OCI-LY3 (cell line): ENCODE data around the gene NDFIP2.

Experiments used
- H2AFZ ChIP-seq: fragments of 200-600, 300-600 bp; shearing (Covaris generic); 2 replicates; pipeline ENCODE4 v1.6.0; 2014; ENCODE audit warnings: antibody characterized with exemption, low read depth, low read length
- H3K27ac ChIP-seq: fragments of 200-600, 300-600 bp; sonication (generic); 2 replicates; pipeline ENCODE4 v1.5.1; 2014; ENCODE audit warnings: mild to moderate bottlenecking, low read length, moderate library complexity, mixed read lengths
- H3K27me3 ChIP-seq: fragments of 200-600, 300-600 bp; sonication (generic); 2 replicates; pipeline ENCODE4 v1.6.1; 2014; ENCODE audit warnings: low read depth, low read length, mixed read lengths
- H3K36me3 ChIP-seq: fragments of 200-600, 300-600 bp; sonication (generic); replicated peaks from 2 replicates; pipeline ENCODE3; 2014; ENCODE audit warnings: low read depth, low read length, mixed read lengths
- H3K4me1 ChIP-seq: fragments of 300-600, 200-600 bp; sonication (generic); 2 replicates; pipeline ENCODE4 v1.6.1; 2014; ENCODE audit warnings: low read length, mixed read lengths
- H3K4me2 ChIP-seq: fragments of 200-600, 300-600 bp; sonication (generic); 2 replicates; pipeline ENCODE4 v1.6.1; 2014; ENCODE audit warnings: low read length, mixed read lengths
- H3K4me3 ChIP-seq: fragments of 300-600, 200-600 bp; sonication (generic); 2 replicates; pipeline ENCODE4 v1.5.1; 2014; ENCODE audit warnings: antibody characterized with exemption, mild to moderate bottlenecking, low read length, moderate library complexity
- H3K79me2 ChIP-seq: fragments of 300-600, 200-600 bp; shearing (Covaris generic); 2 replicates; pipeline ENCODE4 v1.6.1; 2014; ENCODE audit warnings: mild to moderate bottlenecking, low read length, mixed read lengths
- H3K9ac ChIP-seq: fragments of 300-600, 200-600 bp; shearing (Covaris generic); 2 replicates; pipeline ENCODE4 v1.6.0; 2014; ENCODE audit warnings: mild to moderate bottlenecking, low read length, moderate library complexity
- H3K9me3 ChIP-seq: fragments of 200-600, 300-600 bp; shearing (Covaris generic); 2 replicates; pipeline ENCODE4 v1.6.1; 2014; ENCODE audit warnings: low read length, mixed read lengths; ENCODE audit not compliant: insufficient read depth
- H4K20me1 ChIP-seq: fragments of 200-600, 300-600 bp; sonication (generic); 2 replicates; pipeline ENCODE4 v1.6.1; 2016; ENCODE audit warnings: low read length, mixed read lengths; ENCODE audit not compliant: insufficient read depth
- EZH2phosphoT487 ChIP-seq: fragments of 200-600 bp; shearing (Covaris generic); IDR thresholded peaks from 2 replicates; pipeline ENCODE4 v1.6.1; 2018; ENCODE audit warnings: antibody characterized with exemption, mixed run types, low read depth
- TF ChIP-seq, protein P1 (sequence below): fragments of 200-600, 300-600 bp; sonication (generic); IDR thresholded peaks from 2 replicates; pipeline ENCODE4 v1.5.1; 2014; ENCODE audit warnings: antibody characterized with exemption, low read length, low read depth

Gene NDFIP2

DNA sequence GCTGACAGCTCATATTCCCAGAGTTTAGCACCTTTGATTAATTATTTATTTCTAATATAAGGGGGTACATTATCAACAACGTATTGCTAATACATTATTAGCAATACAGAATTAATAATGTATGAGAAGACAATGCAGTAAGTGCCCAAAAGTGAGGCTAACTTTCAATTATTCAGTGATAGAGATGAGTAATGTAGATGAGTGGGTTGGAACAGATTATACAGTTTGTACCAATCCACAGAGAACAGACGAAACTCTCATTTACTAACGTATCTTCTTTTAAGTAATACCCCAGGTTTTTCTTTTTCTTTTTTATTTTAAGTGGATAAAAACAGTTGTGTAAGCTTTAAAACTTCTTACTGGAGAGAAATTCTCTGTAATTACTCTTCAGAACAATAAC is 38.2 kb upstream of the NDFIP2 start:
- TF ChIP-seq, protein P1, sequence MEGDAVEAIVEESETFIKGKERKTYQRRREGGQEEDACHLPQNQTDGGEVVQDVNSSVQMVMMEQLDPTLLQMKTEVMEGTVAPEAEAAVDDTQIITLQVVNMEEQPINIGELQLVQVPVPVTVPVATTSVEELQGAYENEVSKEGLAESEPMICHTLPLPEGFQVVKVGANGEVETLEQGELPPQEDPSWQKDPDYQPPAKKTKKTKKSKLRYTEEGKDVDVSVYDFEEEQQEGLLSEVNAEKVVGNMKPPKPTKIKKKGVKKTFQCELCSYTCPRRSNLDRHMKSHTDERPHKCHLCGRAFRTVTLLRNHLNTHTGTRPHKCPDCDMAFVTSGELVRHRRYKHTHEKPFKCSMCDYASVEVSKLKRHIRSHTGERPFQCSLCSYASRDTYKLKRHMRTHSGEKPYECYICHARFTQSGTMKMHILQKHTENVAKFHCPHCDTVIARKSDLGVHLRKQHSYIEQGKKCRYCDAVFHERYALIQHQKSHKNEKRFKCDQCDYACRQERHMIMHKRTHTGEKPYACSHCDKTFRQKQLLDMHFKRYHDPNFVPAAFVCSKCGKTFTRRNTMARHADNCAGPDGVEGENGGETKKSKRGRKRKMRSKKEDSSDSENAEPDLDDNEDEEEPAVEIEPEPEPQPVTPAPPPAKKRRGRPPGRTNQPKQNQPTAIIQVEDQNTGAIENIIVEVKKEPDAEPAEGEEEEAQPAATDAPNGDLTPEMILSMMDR = no peak
- TF ChIP-seq EZH2phosphoT487 = no peak
- Histone ChIP-seq H3K9ac (no peak overlapping the region), H3K4me3 (no peak overlapping the region), H2AFZ (no peak overlapping the region), H3K27ac (no peak overlapping the region), H3K9me3 (no peaks in the 10 kb centered on the region), H4K20me1 (no peaks in the 10 kb centered on the region), H3K27me3 (no peaks in the 10 kb centered on the region), H3K79me2 (no peaks in the 10 kb centered on the region), H3K4me1 (no peaks in the 10 kb centered on the region), H3K4me2 (no peak overlapping the region), H3K36me3 (no peaks in the 10 kb centered on the region)

DNA sequence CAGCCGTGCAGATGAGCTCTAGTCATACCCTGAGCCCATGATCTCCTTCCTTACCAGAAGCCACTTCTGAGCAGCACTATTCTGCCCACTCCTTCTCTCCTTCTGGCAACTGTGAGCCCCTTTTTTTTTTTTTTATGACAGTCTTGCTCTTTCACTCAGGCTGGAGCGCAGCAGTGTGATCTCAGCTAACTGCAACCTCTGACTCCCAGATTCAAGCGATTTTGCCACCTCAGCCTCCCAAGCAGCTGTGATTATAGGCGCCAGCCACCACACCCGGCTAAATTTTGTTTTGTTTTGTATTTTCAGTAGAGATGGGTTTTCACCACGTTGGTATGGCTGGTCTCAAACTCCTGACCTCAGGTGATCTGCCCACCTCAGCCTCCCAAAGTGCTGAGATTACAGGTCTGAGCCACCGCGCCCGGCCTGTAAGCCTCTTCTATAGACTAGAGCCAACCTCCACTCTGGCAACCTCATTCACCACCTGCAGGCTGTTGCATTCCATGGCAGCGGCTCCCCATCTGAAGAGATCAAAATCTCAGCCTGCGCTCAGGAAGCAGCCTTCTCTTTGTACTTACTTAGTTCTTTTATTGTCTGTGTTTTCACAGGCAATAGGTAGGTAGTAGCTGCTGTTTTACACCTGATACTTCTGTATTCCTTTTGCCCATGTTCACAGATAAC is 34.8 kb upstream of the NDFIP2 start:
- Histone ChIP-seq H3K79me2 (no peaks in the 10 kb centered on the region), H3K4me2 (no peak overlapping the region), H3K4me3 (no peak overlapping the region), H3K27ac (no peak overlapping the region), H4K20me1 (no peaks in the 10 kb centered on the region), H2AFZ (no peak overlapping the region), H3K9ac (no peak overlapping the region), H3K9me3 (no peaks in the 10 kb centered on the region), H3K4me1 (peaks cover 7% of the 10 kb centered on the region), H3K36me3 (no peaks in the 10 kb centered on the region), H3K27me3 (no peaks in the 10 kb centered on the region)
- TF ChIP-seq, protein P1 = no peak
- TF ChIP-seq EZH2phosphoT487 = no peak

DNA sequence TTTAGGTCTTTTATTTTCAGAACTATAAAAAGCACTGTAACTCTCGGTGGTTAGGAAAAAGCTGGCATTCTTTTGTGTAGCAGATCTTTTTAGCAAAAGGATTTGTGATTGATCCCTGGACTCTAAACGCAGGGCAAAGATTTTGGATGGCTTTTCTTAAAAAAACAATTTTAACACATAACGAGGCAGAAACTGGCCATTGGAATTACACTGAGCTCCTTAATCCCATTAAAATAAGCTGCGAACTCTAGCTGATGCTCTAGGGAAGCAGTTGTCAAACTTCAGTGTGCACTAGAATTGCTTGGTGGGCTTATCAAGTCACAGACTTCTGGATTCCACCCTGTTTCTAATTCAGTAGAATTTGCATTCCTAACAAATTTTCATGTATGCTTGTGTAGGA is 33.8 kb upstream of the NDFIP2 start:
- Histone ChIP-seq H2AFZ (no peak overlapping the region), H3K27me3 (peaks cover 4% of the 10 kb centered on the region; the same call in 1 of the 2 replicates), H3K4me3 (no peak overlapping the region), H3K9me3 (no peaks in the 10 kb centered on the region), H3K4me1 (peaks cover 7% of the 10 kb centered on the region), H3K36me3 (no peaks in the 10 kb centered on the region), H3K4me2 (no peak overlapping the region), H3K9ac (no peak overlapping the region), H4K20me1 (no peaks in the 10 kb centered on the region), H3K27ac (no peak overlapping the region), H3K79me2 (no peaks in the 10 kb centered on the region)
- TF ChIP-seq EZH2phosphoT487 = no peak
- TF ChIP-seq, protein P1 = no peak

DNA sequence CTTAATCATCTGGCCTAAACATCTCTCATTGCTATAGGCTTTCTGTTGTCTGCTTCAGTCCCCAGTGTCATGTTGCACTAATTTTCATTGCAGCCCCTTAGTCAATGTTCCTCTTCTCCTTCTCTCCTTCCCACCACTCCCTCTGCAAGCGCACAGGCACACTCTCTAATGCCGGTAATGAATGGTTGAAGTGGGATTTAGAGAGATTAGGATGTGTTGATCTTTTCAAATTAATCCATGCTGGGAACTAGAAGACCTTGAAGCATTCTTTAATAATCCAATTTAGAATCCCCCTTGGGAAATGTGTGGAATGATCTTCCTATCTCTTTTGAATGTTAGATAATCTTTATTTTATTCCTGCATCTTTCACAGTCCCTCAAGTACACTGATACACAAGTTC is 33.2 kb upstream of the NDFIP2 start:
- Histone ChIP-seq H3K79me2 (no peaks in the 10 kb centered on the region), H3K36me3 (no peaks in the 10 kb centered on the region), H3K27me3 (peaks cover 4% of the 10 kb centered on the region; the same call in 1 of the 2 replicates), H3K27ac (no peak overlapping the region), H3K9me3 (no peaks in the 10 kb centered on the region), H3K9ac (no peak overlapping the region), H4K20me1 (no peaks in the 10 kb centered on the region), H3K4me2 (no peak overlapping the region), H2AFZ (no peak overlapping the region), H3K4me1 (peaks cover 7% of the 10 kb centered on the region), H3K4me3 (no peak overlapping the region)
- TF ChIP-seq EZH2phosphoT487 = no peak
- TF ChIP-seq, protein P1 = no peak
